Superior temporal gyrus (tissue), 1 donor: ENCODE measurements around the gene RASL11B.
A peak's percentile ranks its signal among the peaks of the same experiment; 100 is the strongest.

Experiments
- DNase-seq: peaks from one replicate; pipeline ENCODE4 v3.0.0-alpha.2; 2016; ENCODE audit errors: extremely low spot score

The RASL11B gene

DNA sequence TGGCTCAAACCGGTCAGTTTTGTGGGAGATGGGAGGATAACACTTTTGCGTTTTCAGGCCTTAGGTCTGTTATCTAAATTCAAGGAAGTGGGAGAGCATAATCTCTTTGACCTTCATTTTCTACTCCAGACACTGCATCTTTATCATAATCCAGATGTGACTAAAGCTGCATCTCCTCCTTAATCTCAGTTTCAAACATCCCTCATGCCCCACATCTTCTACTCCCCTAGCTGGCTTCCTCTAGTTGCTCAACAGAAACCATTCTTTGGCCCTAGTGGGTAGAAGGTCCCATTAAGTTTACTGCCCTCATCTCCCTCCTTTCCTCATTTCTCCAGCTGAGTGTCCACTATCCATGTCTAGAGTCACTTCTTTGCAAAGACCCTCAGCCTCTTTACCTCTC, 18.8 kb upstream of the RASL11B start:
- DNase-seq, result no peak

DNA sequence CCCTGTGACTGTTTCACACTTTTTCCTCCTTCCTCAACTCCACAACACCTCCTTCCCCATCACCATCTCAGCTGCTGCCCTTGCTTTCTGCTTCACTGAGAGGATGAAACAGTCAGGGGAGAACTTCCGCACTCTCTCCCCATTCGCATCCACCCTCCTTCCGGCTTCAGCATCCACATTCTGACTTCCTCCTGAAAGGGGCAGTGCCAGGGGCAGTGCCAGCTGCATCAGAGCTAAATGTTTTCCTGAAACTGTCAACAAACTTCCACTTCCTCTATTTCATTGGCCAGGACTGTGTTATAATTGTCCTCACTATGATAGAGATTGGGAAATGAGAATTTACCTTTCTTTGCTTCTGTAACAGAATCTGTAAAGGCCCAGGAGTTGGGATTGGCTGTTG, 18.2 kb upstream of the RASL11B start:
- DNase-seq, result no peak

GRCh38 chr4:52844596-52844995, 17.5 kb upstream of the RASL11B start:
- no peak for DNase-seq

DNA sequence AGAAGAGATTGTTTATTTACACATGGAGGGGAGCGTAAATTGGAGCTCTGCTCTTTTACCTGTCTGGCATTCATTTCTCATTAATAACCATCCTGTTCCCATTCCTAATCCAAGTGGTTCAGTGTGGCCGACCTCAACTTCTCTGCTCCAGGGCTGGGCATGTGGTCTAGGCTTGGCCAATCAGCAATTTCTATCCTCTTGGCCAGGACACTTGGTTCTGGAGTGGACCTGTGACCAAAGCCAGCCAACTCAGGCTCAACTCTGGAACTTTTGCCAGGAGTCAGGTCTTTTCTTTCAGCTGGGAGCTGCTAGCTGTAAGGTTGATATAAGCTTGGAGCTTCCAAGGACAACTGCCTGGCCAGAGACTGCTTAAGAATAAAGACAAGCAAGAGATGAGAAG, 15.6 kb upstream of the RASL11B start:
- DNase-seq, result peak; percentile 7

DNA sequence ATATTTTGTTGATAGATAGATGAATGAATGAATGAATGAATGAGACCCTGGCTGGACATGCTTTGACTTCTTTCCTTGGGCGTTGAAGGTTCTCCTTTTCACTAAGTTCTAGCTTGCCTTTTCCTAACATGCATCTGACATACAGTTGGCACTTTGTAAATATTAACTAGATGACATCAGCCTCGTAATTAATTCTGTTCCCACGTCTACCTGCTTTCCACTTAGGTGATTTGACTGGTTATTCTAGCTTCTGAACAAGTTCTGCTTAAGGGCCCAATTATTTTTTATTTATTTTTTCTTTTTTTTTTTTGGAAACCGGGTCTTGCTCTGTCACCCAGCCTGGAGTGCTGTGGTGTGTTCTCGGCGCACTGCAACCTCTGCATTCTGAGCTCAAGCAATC, 13.9 kb upstream of the RASL11B start:
- DNase-seq, result no peak

DNA sequence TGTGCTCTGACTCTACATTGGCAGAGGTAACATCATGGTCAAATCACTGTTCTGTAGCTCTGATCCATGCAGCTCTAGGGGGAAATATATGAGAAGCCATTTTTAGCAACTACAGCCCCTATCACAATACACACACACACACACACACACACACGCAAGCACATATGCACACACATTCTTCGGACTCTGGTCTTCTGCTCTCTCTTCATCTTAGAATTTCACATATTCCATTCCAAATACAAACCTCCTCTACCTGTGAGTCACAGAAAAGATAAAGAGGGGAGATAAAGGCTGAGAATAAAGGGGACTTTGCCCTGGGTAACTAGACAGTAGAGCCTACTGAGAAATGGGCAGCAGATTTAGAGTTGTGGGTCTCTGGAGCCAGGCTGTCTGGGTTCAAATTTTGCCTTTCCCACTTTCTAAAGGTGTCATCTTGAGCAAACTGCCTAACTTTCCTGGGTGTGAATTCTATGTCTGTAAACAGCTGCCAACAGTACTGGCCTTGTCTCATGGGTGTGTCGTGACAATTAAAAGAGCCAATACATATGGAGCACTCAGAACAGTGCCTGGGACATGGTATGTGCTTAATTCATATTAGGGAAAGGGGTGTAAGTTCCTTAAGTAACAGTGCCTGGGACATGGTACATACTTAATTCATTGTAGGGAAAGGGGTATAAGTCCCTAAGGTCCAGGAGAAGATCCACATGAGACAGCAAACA, 11.6 kb upstream of the RASL11B start:
- no peak for DNase-seq

GRCh38 chr4:52852041-52852440, 10.1 kb upstream of the RASL11B start:
- no peak for DNase-seq

- no peak for DNase-seq
These were observed 9.4 kb upstream of the RASL11B start for GRCh38 chr4:52852711-52853110.

- DNase-seq, result peak; percentile 75
These were observed 8.8 kb upstream of the RASL11B start for GRCh38 chr4:52853351-52853750.

GRCh38 chr4:52856801-52857200, 5.3 kb upstream of the RASL11B start:
- DNase-seq, result no peak

DNA sequence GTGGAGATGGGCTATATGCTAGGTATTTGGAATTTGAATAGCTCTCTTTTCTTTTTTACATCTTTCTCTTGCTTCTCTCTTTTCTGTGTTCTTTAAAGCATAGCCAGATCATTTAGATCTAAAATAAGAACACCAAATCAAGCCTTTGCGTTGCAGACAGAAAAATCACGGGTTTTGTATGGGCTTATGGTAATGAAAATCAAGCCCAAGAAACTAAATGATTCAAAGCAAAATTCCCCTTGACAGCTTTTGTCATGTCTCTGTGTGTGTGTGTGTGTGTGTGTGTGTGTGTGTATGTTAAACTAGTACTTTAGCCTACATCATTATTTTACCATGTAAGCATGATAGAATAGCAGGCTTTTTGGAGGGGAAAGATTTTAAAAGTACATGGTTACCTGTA, 1.8 kb upstream of the RASL11B start:
- peak; percentile 31 for DNase-seq

DNA sequence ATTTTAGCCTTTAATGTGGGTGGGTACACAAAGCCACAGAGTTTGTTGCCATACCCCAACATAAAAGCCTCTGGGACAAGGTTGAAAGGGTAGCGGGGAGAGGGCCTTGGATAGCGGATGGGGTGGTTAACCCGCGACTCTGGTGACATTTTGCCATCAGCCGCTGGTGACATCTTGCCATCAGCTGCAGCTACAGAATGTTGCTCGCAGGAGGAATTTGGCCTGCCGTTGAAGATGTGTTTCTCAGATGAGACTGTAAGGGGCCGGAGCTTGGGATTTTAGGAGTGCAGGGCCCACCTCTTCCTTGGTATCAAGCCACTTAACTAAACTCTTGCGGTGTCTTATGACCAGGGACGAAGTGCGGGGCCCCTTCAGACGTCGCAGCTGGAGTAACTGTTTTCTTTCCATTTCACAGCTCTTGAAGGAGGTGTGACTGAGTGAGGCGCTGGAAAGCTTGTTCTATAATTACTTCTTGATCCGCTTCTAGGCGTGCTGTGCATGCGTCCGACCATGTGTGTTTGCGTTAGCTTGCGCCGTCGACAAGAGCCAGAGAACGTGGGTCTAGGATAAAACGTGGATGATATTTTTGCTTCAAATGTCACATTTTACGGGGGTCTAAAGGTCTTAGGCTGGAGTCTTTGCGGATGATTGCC, 820 bp upstream of the RASL11B start:
- peak; percentile 44 for DNase-seq

GRCh38 chr4:52862639-52863161, 583 bp downstream of the RASL11B start:
- DNase-seq, result no peak

DNA sequence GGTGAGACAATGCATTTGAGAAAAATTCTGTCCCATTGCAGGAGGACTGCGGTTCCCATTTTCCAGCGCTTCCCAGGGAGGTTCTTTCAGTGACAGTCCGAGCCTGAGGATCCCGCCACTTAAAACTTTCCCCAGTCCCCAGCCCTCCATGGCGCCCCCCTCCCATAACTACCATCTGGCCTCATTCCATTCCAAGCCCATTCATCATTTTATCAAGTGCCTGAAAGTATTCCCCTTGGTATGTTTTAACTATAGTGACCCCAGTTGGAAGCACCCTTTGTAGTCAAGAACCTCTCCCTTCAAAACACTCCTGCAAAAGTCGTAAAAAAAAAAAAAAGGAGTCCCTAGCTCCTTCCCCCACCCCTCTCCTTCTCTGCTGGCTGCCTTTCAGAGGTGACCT, 1.2 kb downstream of the RASL11B start:
- no peak for DNase-seq

DNA sequence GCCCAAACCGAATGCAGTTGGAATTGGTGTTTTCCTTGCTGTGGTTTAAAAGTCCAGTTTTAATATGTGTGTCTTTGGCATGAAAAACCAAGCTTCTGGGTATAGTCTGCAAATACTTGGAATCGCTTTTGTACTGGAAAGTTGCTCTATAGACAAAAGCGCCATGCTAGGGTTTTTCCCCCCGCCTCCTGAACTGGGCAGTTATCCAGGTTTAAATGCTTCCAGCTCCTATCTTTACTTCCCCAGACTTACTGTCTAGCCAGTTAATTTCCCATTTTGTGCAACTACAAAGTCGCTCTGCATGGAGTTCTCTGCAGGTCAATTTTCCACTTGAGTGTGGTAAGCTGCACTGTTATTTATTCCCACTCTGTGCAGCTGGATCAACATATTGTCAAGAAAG, 2.7 kb downstream of the RASL11B start:
- DNase-seq, result no peak

- DNase-seq, result no peak
These were observed 3.2 kb downstream of the RASL11B start for GRCh38 chr4:52865300-52865699.

- no peak for DNase-seq
These were observed 4.6 kb downstream of the RASL11B start for GRCh38 chr4:52866734-52867133.

GRCh38 chr4:52867163-52867562, 5.0 kb downstream of the RASL11B start:
- DNase-seq, result no peak

DNA sequence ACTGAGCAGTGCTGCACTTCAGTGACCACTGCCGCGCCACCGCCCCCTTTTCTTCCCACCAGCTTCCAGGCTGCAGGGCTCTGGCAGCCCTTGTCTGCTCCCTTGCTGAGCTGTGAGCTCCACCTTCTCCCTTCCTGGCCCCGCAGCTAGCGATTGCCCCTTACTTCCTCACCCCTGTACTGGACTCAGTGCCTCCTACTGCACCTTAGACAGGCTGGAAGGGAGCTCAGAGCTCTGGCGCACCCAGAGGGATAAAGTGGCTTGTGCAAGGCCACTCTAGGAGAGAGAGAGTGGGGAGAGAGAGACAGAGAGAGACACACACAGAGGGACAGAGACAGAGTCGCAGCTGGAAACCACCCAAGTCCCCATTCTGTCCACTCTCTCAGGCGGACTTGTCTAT, 6.0 kb downstream of the RASL11B start:
- DNase-seq, result peak; percentile 71

GRCh38 chr4:52869196-52869595, 7.1 kb downstream of the RASL11B start:
- DNase-seq, result peak; percentile 66

GRCh38 chr4:52869656-52870055, 7.5 kb downstream of the RASL11B start:
- no peak for DNase-seq

DNA sequence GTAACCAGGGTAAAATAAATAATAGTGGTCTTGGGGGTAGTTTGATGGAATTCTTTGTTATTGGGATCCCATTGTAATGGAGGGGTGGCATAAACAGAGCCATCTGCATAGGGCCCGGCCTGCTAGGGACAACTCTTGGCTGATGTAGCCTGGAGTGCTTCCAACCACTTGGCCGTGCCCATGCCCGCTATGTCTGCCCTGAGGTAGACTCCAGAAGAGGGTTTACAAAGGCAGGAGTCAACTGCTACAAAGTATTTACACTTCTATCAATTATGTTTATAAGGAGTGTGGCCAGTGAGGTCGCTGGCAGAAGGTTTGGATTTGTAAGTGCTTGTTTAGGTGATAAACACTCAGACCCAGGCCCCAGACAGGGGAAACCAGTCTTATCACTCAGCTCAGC, 8.1 kb downstream of the RASL11B start:
- DNase-seq, result no peak

DNA sequence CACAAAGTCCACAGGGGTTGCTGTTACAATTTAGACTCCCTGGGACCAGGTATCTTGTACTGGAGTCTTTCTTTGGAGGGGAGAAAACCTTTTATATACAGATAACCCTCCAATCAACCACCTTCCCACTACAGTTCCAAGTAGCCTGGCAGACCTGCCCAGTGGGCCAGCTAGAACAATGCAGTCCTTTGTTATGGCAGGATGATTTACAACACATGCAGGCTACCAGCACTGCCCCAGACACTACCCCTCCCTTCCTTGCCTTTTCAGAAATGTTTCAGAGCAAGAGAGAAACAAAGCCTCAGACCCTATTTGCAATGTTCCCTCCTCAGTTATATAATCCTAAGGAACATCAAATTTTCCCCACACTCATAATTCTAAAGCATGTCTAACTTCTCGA, 11.1 kb downstream of the RASL11B start:
- DNase-seq, result no peak
